ENCODE measurements around the gene EXOC3.

EXOC3 gene

DNA sequence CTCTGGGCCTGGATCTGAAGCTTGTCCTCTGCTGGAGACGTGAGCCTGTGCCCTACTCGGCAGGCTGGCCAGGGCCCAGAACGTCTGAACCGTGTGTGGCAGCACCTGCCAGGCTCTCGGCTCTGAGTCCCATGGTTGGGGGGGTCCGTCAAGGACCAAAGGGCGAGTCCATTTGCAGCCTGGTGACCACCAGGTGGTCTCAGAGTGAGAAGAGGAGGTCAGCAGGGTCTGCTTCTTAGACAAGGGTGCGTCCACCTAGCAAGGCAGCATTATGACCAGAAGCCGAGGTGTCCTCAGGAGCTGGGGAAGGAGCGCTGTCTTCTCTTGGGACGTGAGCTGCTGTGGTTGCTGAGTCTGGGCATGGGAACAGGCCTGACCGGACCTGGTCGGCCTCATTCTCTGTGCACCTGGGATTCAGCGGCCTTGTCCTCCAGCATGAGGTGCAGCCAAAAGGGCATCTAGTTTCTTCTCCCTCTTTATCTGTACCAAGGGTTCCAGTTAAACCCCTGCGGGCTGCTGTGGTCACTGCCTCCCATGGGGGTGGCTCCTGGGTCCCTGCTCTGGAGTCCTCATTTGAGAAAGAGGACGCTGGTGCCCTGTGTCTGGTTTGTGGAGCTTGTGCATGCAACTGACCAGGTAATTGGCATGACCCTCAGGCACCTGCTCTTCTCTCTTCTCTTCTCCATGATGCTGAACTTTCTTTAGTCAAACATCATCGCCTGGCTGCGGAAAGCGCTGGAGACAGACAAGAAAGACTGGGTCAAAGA lies 14.4 kb downstream of the EXOC3 start:
- DNase-seq (ENCODE audit: low spot score) = no peak

GRCh38 chr5:458547-459353 lies 15.8 kb downstream of the EXOC3 start:
- peak; percentile 55 for DNase-seq (ENCODE audit: low spot score)

- no peak for DNase-seq (ENCODE audit: low spot score)
Measured at GRCh38 chr5:459562-460272, 16.7 kb downstream of the EXOC3 start.

- DNase-seq (ENCODE audit: low spot score) = no peak
Measured at GRCh38 chr5:460273-460625, 17.3 kb downstream of the EXOC3 start.

DNA sequence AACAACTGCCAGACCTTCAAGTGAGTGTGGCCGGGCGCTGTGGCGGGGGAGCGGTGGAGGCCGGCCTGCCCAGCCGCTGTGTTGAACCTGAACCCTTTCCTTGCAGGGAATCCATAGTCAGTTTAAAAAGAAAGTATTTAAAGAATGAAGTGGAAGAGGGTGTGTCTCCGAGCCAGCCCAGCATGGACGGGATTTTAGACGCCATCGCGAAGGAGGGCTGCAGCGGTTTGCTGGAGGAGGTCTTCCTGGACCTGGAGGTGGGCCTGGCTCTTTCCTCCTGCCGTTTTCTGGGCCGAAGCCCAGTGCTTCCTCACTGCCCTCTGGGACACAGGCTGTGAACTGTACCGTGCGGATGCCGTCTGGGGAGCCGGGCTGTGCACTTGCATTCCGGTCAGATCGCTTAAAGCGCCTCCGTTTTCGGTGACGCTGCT lies 19.1 kb downstream of the EXOC3 start:
- DNase-seq (ENCODE audit: low spot score) = no peak

GRCh38 chr5:463301-463700 lies 20.3 kb downstream of the EXOC3 start:
- no peak for DNase-seq (ENCODE audit: low spot score)

- DNase-seq (ENCODE audit: low spot score) = peak; percentile 70
Measured at GRCh38 chr5:463952-464351, 21.0 kb downstream of the EXOC3 start.

DNA sequence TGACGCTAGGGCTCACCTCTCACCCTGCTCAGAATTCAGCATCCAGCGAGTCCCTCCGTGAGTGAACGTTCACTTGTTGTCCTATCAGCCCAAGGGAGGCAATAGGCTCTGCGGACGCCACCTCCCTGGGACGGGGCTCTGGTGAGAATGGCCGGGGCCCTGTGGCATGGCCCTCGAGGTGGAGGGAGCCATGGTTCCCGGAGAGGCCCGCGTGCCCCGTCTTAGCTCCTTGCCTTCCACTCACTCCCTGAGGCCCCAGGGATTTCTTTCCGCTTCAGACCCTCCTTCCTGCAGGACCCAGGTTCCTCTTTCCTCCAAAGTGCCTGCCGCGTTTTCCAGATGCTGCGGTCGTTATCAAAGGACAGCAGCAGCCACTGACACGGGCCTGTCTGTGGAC lies 21.5 kb downstream of the EXOC3 start:
- no peak for DNase-seq (ENCODE audit: low spot score)

DNA sequence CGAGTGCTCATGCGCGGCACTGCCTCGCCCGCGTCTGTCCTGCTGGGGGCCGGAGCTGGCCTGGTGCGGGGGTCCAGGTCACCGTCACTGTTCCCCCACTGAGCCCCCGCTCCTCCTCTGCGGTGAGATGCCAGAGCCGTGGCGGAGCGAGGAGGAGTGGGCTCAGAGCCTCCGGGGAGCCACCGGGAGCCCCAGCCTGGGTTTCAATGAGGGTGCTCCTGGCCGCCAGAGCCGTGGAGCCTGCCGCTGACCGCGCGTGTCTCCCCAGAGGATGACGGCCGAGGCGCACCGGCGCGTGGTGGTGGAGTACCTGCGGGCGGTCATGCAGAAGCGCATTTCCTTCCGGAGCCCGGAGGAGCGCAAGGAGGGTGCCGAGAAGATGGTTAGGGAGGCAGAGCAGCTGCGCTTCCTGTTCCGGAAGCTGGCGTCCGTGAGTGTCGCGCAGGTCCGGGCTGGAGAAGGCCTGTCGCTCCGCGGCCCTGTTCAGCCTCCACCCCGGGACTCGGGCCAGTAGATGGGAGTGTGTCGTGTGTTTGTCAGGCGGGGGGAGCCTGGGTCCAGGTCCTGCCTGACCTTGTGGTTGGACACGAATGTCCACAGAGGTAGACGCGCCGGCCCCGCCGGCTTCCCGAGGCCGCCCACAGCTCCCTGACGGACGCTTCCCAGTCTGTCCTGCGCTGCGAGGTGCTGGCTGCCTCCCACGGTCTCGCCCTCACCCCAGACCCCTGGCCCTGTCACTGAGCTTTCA lies 22.0 kb downstream of the EXOC3 start:
- no peak for DNase-seq (ENCODE audit: low spot score)

GRCh38 chr5:465591-466403 lies 22.8 kb downstream of the EXOC3 start:
- DNase-seq (ENCODE audit: low spot score) = no peak

GRCh38 chr5:466661-467310 lies 23.8 kb downstream of the EXOC3 start:
- no peak for DNase-seq (ENCODE audit: low spot score)

DNA sequence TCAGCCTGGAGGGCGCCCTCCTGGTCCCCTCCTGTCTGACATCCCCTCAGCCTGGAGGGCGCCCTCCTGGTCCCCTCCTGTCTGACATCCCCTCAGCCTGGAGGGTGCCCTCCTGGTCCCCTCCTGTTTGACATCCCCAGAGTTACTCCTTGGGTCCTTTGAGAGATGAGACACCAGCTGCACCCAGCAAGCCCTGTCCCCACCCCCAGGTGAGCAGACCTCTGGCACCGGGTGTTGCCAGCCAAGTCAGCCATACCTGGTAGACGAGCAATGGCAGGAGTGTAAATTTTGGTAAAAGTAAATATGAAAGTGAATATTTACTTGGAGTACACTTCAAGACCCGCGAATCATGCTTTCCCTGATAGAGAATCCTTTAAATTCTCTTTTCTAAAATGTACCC lies 25.4 kb downstream of the EXOC3 start:
- no peak for DNase-seq (ENCODE audit: low spot score)

- no peak for DNase-seq (ENCODE audit: low spot score)
Measured at GRCh38 chr5:469752-470483, 26.9 kb downstream of the EXOC3 start.

GRCh38 chr5:470961-471749 lies 28.2 kb downstream of the EXOC3 start:
- no peak for DNase-seq (ENCODE audit: low spot score)

GRCh38 chr5:471750-472058 lies 28.7 kb downstream of the EXOC3 start:
- DNase-seq (ENCODE audit: low spot score) = no peak

- peak; percentile 8 for DNase-seq (ENCODE audit: low spot score)
Measured at GRCh38 chr5:472076-472655, 29.2 kb downstream of the EXOC3 start.

DNA sequence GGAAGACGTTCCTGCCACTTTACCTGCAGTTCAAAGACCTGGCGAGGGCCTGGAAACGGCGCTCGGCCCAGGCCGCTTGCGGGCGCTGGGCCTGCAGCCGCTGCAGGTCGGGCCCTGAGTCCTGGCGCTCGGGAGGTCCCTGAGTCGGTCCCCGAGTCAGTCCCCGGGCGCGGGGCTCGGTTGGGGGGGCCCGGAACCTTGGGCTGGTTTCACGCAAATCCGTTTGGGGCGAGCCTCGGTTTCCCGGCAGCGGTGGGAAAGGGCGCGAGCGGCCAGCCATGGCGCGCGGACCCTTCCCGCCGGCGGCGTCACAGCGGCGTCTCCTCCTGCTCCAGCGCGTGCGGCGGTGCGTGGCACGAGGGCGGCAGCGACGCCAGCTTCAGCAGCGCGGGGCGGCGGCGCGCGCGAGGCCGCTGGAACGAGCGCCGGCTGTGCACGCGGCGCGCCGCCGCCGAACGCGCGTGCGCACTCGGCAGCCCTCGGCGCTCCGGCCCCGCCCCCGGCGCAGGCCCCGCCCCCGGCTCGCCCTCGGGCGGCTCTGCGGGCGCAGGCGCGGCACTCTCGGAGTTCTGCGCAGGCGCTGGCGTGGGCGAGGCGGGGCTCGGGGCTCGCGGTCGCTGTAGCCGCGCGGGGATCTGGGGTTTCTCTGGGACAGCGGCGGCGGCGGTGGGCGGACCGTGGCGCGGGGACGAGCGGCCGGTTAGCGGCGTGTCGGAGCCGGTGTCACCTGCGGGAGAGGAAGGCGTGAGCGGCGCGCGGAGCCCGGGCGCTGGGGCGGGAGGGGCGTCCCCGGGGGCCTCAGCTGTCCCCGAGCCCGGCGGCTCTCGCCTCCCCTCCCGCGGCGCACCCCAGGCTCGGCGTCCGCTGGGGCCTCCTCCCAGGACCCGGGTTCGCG lies 29.9 kb downstream of the EXOC3 start:
- DNase-seq (ENCODE audit: low spot score) = peak; percentile 80
